ENCODE results near the gene STXBP6.

The STXBP6 gene

GRCh38 chr14:24880689-24881088 lies 169.3 kb downstream of the STXBP6 start:
- no peak for DNase-seq

GRCh38 chr14:24879661-24880386 lies 170.1 kb downstream of the STXBP6 start:
- DNase-seq: no peak

- DNase-seq: no peak
These were observed 173.0 kb downstream of the STXBP6 start for GRCh38 chr14:24876996-24877395.

DNA sequence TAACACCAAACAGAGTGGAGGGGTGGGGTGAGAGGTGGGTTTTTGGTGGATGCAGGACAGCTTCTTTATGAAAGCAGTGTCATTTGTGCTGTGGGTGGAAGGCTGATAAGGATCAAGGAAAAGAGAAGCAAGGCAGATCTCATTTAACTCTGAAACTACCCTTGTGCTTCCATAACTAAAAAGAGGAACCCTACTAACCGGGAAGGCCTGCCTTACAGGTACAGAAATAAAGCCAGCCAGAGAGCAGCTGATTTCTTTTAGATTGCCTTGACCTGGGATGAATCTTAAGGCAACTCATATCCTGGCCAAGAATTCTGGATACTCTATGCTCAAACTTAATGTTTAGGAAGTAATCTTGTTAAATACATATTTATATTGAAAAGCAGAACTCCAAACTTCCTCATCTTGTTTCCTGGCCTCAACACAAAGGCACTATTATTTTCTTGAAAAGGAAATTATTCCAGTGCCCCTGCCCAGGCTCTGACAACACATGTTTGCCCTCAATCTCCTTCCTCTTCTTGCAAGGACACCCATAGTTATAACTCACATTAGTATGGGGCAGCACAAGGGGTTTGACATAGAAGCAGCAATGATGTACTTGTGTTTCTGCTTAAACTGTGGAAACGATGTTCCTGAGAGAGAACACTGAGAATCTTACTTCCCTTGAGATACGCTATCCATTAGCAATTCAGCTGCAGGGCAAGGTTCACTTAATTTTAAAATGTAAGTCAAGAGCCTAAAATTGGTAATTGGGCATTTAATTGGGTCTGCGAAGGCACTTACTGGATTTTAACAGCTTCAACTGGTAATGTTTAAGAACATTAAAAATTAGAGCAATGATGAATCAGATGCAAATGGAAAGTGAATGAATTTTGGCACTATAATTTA lies 173.7 kb downstream of the STXBP6 start:
- DNase-seq: peak; percentile 32 to 39

DNA sequence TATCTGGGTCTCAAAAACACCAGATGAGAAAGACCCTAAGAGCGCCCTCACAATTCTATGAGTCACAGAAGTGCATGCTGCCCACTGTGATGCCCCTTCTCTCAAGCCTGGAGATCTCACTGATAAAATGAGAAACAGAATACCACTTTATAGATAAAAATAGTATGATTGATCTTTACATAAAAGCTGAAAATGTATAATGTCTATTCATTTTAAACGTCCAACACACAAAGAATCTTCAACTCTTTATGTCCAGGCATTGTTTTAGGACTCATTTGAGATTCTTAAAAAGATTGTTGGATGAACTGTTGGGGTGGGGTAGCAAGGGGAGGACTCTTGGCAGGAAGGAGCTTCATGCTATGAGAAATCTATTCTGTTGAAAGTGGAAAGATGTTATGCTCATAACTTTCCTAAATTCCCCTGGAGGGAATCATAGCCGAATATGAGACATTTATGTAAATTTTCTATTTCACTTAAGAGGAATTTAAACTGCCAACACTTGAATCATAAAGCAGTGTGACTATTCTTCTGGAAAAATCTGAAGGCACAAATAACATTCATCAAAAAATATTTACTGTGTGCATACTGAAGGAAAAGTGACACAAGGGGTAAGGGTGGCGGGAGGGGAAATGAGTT lies 174.6 kb downstream of the STXBP6 start:
- DNase-seq: no peak

DNA sequence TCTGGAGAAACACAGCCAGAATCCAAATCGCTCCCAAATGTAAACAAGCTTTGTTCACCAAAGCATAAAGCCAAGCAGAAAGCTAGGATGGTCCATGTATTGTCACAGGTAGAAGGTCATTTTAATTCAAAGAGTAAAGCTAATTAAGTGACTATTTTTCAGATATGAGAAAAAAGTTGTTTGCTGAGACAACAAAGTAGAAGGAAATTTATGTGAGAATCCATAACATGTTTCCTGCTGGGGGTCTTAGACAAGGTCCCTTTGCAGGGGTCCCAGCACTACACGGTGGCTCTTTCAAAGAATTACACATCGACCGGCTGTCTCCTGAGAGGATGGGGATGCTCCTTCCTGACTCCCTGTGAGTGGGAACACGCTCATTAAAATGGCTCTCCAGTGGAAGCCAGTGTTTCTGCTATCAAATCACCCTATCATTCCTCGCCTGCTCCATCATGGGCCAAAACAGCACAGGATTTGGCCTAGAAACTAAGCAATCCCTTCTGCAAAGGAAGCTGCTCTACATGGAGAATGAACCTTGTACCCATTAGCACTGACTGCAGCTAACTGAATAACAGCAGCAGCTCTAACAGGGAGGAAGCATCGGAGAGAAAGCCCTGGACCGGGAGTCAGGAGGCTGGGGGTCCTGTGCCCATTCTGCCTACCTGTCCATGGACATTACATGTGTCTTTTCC lies 175.3 kb downstream of the STXBP6 start:
- DNase-seq: no peak

GRCh38 chr14:24873551-24873950 lies 176.4 kb downstream of the STXBP6 start:
- DNase-seq: no peak

DNA sequence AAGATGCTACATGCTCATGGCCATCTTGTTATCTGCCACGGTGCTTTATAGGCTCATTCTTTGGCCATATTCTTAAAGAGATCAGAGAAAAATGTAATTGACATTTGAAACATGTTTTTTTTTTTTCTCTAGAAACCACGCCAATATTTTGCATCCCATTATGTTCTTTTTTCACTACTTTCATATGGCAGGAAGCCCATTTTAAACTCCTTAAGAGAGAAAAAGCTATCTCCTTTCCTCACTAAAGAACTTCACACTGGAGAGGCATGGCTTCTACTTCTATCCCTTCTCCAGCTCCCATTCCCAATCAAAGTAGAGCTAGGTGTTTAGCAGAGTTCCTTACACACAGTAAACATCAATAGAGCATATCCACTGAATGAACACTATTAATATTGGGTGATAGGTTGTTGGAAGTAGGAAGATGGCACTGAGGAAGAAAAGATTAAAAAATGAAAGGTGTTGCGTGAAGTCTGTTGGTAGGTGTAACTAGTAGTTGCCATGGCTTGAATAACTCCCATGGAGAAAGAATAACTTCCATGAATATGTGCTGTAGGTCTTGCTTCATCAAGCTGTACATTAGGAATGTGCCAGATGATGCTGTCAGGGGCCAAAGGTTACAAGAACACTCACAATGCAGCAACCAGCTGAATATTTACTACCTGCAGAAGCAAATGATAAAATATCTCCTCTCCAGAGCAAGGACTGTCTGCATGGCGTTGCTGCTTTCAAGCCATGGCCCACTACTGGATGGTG lies 178.8 kb downstream of the STXBP6 start:
- DNase-seq: no peak

DNA sequence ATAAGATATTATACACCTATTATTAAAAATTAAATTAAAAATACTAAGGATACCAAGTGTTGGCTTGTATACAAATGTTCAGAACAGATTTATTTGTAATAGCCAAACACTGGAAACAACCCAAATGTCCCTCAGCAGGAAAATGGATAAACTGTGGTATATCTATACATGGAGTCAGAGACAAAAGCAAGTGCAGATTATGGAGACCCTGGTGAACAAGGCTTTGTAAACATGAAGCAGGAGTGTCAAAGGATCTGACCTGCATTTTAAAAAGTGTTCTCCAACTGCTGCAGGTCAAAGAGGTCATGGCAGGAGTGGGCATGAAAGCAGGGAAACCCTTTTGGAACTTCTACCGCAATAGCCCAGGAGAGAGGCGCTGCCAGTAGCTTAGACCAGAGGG lies 181.6 kb downstream of the STXBP6 start:
- DNase-seq: no peak

GRCh38 chr14:24866067-24866639 lies 183.8 kb downstream of the STXBP6 start:
- DNase-seq: no peak

- no peak for DNase-seq
These were observed 185.8 kb downstream of the STXBP6 start for GRCh38 chr14:24863968-24864684.

DNA sequence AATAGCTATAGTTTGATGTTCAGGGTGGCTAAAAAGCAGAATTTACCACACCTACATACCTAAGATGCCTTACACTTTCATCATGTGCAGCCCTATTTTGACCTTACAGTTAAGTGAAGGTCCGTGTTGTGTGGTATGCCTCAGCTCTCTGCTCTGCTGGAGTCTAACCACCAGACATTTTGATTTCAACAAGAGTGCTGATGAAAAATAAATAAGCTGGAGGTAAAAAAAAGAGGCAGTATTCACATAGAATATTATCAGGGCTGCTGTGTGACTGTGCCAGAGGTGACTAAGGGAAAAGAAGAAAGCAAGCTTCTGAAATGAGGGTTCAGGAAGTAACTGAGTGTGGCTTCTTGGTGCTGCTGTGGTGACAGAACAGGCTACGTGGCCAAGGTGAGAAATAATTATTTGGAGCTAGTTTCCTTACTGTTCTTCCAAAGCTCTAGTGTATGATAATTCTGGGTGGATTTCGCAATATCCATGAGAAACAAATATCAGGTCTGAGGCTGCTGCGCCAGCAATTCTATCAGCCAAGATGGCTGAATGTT lies 188.8 kb downstream of the STXBP6 start:
- no peak for DNase-seq

DNA sequence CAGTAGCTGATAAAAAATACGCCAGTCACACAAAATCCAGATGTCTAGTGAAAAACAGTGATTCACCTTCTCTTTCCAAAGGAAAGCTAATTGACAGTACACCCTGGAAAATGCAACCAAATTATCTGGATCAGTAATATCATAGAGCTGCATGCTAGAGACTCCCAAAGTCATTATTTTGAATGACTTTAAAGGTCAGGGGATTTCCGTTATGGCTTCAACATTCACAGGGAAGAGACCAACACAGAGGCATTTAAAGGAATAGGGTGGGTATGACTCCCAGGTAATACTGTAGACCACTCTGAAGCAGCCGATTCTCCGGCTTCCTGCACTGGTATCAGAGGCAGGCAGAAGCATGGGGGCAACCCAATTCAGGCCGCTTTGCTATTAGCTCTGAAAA lies 190.4 kb downstream of the STXBP6 start:
- no peak for DNase-seq

GRCh38 chr14:24858684-24859083 lies 191.3 kb downstream of the STXBP6 start:
- no peak for DNase-seq

- DNase-seq: no peak
These were observed 191.9 kb downstream of the STXBP6 start for GRCh38 chr14:24858052-24858451.

- no peak for DNase-seq
These were observed 192.7 kb downstream of the STXBP6 start for GRCh38 chr14:24857277-24857676.

- DNase-seq: no peak
These were observed 196.5 kb downstream of the STXBP6 start for GRCh38 chr14:24853446-24853845.

DNA sequence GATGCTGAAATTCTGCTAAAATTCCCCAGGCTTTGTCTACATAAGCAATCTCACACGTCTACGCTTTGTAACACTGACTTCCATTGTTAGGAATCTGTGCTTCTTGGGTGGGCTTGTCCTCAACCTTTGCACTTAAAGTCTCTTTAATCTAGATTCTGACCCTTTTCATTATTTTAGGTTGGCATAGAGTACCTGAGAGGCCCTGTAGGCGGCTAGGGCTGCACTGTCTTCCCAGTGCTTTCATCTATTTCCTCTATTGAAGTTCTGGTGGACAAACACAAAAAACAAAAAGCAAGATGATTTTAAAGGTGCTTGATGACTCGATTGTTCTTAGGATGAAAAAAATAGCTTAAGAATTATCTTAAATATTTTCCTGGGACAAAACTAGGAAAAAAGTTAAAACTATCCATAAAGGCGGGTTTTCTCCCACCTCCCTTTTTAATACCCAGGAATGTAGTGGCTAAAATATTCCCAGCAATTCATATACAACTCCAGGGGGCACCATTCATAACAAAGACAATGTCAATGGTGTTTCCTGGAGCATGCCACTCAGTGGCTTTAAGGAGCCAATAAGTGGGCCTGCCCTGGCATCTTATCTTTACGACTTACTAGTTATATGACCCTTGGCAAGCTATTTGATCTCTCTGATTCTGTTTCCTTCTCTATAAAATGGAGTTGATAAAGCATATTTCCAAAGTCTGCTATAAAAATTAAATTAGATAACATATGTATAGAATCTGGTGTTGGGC lies 197.5 kb downstream of the STXBP6 start:
- DNase-seq: no peak

GRCh38 chr14:24851837-24852236 lies 198.1 kb downstream of the STXBP6 start:
- DNase-seq: no peak

GRCh38 chr14:24851406-24851805 lies 198.5 kb downstream of the STXBP6 start:
- DNase-seq: no peak

Data from AML-193 (cell line).